GM20000 (cell line): ENCODE results near the gene ERBB4.

Experiments
- DNase-seq: peaks from one replicate; pipeline ENCODE4 v3.0.0; 2012; ENCODE audit warnings: low spot score
- CTCF ChIP-seq: IDR thresholded peaks from 2 replicates; pipeline ENCODE4 v1.5.1; 2012; ENCODE audit warnings: mild to moderate bottlenecking, control low read depth; ENCODE audit errors: extremely low read depth, missing control alignments

ERBB4 gene

DNA sequence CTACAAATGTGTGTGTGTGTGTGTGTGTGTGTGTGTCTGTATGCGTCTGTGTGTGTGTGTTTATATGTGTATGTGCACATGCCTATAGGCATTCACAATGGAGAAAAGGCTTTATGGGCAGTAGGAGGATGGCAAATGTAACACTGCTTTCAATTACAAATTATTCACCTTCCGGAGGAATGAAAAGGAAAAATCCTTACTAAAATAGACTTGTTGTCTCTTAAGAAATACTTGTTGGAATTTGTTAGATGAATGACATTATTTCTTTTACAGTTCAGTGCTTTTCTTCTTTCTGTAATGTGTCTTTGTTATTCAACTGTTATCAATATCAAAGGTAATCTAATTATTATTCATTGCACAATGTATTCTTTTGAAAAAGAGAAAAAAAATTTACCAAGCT, 874.3 kb downstream of the ERBB4 start:
- DNase-seq: no peak
- no peak for TF ChIP-seq CTCF

DNA sequence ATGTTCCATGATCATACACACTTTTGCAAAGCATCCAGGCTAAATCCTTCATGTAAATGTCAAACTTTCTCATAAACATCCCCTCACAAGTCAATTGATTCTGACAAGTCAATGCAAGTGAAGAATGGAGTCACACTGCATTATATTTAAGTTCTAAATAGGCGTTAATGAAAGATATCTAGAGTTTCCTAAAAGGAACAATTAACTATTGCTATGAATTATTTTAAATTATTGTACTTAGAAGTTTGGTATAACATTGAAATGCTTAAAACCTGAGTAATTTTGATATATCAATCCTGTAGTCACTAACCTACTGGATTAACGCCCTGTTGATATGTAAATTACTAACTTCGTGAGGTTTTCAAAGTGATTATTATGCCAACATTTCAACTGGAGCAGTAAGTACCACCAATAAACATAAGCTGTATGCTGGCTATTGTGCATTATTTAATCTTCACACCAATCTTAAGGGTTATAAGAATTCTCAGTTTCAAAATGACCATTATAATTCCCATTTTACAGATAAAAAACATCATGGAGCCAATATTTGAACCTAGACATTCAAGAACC, 884.3 kb downstream of the ERBB4 start:
- no peak for DNase-seq
- TF ChIP-seq CTCF: no peak

DNA sequence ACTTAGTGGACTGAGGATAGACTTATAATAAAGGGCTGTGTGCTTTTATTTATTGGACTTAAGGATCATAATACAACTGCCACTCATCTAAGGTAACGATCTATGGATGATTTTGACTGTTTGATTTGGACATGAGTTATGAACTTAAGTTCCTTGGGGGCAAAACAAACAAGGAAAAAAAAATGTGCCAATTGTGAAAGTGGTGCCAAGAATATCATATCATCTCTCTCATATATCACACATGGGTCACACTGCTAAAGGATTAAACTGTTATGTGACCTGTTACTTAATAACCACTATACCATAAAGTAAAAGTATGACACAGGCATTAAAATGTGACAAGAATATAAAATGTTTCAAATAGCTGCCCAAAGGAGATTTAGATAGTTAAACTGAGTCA, 886.3 kb downstream of the ERBB4 start:
- no peak for TF ChIP-seq CTCF
- DNase-seq: no peak

DNA sequence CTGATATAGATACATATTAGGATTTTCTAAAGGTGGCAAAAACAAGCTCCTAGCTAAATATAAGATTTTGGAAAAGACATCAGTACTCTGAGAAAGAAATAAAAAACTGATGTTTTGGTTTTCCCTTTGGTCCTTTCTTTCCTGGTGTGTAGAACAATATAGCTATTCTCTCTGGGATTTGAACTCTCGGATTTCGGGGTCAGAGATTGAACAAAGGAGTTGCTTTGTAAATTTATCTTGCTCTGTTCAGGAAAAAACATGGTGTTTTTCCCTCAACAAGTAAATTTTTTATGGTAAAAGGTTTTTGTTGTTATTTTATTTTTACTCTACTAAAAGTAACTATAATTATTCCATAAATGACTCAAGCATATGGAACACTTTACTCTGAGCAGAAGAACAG, 889.3 kb downstream of the ERBB4 start:
- no peak for TF ChIP-seq CTCF
- no peak for DNase-seq

DNA sequence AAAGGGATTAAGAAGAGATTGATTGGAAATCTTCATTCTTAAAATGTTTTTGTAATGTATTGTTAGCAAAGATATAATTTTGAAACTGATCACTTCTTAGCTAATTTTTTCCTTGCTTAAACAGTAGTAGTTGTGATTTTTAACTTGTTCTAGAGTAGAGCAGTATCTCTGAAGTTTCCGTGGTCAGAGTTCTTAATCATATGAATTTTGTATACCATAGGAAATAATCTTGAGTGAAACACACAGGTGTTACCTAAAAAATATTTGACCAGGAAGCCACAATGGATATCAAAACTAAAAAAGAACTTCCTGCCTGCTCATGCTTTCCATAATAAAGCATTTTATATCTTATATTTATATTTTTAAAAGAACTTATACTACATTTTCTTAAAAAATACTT, 907.1 kb downstream of the ERBB4 start:
- no peak for TF ChIP-seq CTCF
- DNase-seq: no peak

- DNase-seq: no peak
- no peak for TF ChIP-seq CTCF
Observed at GRCh38 chr2:211623096-211623495, 915.5 kb downstream of the ERBB4 start.

DNA sequence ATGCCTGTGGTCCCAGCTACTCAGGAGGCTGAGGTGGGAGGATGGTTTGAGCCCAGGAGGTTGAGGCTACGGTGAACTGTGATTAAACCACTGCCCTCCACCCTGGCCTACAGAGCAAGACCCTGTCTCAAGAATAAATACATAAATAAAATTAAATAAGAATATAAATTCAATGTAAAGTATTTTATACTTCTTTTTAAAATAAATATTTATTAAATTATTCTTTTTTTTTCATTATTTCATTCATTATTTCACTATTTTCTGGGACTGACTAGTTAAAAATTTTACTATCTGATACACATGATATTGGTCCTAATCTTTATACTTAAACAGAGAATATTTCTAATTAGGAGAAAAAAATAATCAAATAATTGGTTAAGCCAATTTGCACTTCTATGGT, 917.6 kb downstream of the ERBB4 start:
- TF ChIP-seq CTCF: no peak
- no peak for DNase-seq
